ENCODE data around the gene SCARB1. TPM values are rescaled to one million over a fixed set of nuclear protein-coding genes. Genes with fewer than 3 reads are reported as not detected.

Gene SCARB1
- total RNA-seq, 1 donor from 2014 or later: 25.1 TPM

GRCh38 chr12:124870515-124870914, 6.9 kb upstream of the SCARB1 start:
- Mint-ChIP-seq H3K27me3 (ENCODE audit: unreplicated experiment) (peaks cover 4% of the 10 kb centered on the region), H3K9me3 (ENCODE audit: unreplicated experiment) (peaks cover 2% of the 10 kb centered on the region), H3K27ac (ENCODE audit: unreplicated experiment) (no peak overlapping the region), H3K4me3 (ENCODE audit: unreplicated experiment) (no peak overlapping the region), H3K4me1 (ENCODE audit: low read depth, unreplicated experiment) (peaks cover 16% of the 10 kb centered on the region), H3K36me3 (ENCODE audit: unreplicated experiment) (no peaks in the 10 kb centered on the region)
- no peak for DNase-seq
- no peak for TF ChIP-seq CTCF (IDR thresholded peaks at IDR 0.05; ENCODE audit: partially characterized antibody, unreplicated experiment)

- TF ChIP-seq CTCF (IDR thresholded peaks at IDR 0.05; ENCODE audit: partially characterized antibody, unreplicated experiment): no peak
- DNase-seq: no peak
- H3K27ac Mint-ChIP-seq (ENCODE audit: unreplicated experiment): no peak overlapping the region
- H3K9me3 Mint-ChIP-seq (ENCODE audit: unreplicated experiment): peaks cover 5% of the 10 kb centered on the region
- H3K27me3 Mint-ChIP-seq (ENCODE audit: unreplicated experiment): peaks cover 4% of the 10 kb centered on the region
- peaks cover 10% of the 10 kb centered on the region for H3K4me1 Mint-ChIP-seq (ENCODE audit: low read depth, unreplicated experiment)
- H3K4me3 Mint-ChIP-seq (ENCODE audit: unreplicated experiment): no peak overlapping the region
- H3K36me3 Mint-ChIP-seq (ENCODE audit: unreplicated experiment): no peaks in the 10 kb centered on the region
Measured at GRCh38 chr12:124869059-124869665, 5.5 kb upstream of the SCARB1 start.

GRCh38 chr12:124868252-124869058, 4.8 kb upstream of the SCARB1 start:
- H3K4me3 Mint-ChIP-seq (ENCODE audit: unreplicated experiment): no peak overlapping the region
- peaks cover 4% of the 10 kb centered on the region for H3K27me3 Mint-ChIP-seq (ENCODE audit: unreplicated experiment)
- no peaks in the 10 kb centered on the region for H3K36me3 Mint-ChIP-seq (ENCODE audit: unreplicated experiment)
- DNase-seq: no peak
- H3K27ac Mint-ChIP-seq (ENCODE audit: unreplicated experiment): no peak overlapping the region
- H3K4me1 Mint-ChIP-seq (ENCODE audit: low read depth, unreplicated experiment): peaks cover 10% of the 10 kb centered on the region
- TF ChIP-seq CTCF (IDR thresholded peaks at IDR 0.05; ENCODE audit: partially characterized antibody, unreplicated experiment): no peak
- H3K9me3 Mint-ChIP-seq (ENCODE audit: unreplicated experiment): peaks cover 6% of the 10 kb centered on the region

GRCh38 chr12:124867401-124867930, 3.8 kb upstream of the SCARB1 start:
- no peak overlapping the region for H3K27ac Mint-ChIP-seq (ENCODE audit: unreplicated experiment)
- TF ChIP-seq CTCF (IDR thresholded peaks at IDR 0.05; ENCODE audit: partially characterized antibody, unreplicated experiment): no peak
- H3K4me3 Mint-ChIP-seq (ENCODE audit: unreplicated experiment): no peak overlapping the region
- peaks cover 3% of the 10 kb centered on the region for H3K27me3 Mint-ChIP-seq (ENCODE audit: unreplicated experiment)
- H3K36me3 Mint-ChIP-seq (ENCODE audit: unreplicated experiment): no peaks in the 10 kb centered on the region
- no peak for DNase-seq
- H3K9me3 Mint-ChIP-seq (ENCODE audit: unreplicated experiment): peaks cover 6% of the 10 kb centered on the region
- H3K4me1 Mint-ChIP-seq (ENCODE audit: low read depth, unreplicated experiment): peaks cover 15% of the 10 kb centered on the region
